GM20000 (cell line): ENCODE results near the gene NPSR1.

Experiments used
- DNase-seq: peaks from one replicate; pipeline ENCODE4 v3.0.0; 2012; ENCODE audit warnings: low spot score
- TF ChIP-seq, protein P1 (sequence below): IDR thresholded peaks from 2 replicates; pipeline ENCODE4 v1.5.1; 2012; ENCODE audit warnings: mild to moderate bottlenecking, control low read depth; ENCODE audit errors: extremely low read depth, missing control alignments

The NPSR1 gene

GRCh38 chr7:34735526-34735925 lies 77.5 kb downstream of the NPSR1 start:
- TF ChIP-seq, protein P1, sequence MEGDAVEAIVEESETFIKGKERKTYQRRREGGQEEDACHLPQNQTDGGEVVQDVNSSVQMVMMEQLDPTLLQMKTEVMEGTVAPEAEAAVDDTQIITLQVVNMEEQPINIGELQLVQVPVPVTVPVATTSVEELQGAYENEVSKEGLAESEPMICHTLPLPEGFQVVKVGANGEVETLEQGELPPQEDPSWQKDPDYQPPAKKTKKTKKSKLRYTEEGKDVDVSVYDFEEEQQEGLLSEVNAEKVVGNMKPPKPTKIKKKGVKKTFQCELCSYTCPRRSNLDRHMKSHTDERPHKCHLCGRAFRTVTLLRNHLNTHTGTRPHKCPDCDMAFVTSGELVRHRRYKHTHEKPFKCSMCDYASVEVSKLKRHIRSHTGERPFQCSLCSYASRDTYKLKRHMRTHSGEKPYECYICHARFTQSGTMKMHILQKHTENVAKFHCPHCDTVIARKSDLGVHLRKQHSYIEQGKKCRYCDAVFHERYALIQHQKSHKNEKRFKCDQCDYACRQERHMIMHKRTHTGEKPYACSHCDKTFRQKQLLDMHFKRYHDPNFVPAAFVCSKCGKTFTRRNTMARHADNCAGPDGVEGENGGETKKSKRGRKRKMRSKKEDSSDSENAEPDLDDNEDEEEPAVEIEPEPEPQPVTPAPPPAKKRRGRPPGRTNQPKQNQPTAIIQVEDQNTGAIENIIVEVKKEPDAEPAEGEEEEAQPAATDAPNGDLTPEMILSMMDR, result no peak
- DNase-seq, result no peak

- TF ChIP-seq, protein P1, result no peak
- no peak for DNase-seq
Measured at GRCh38 chr7:34739651-34740300, 81.8 kb downstream of the NPSR1 start.

GRCh38 chr7:34740840-34741239 lies 82.8 kb downstream of the NPSR1 start:
- DNase-seq, result no peak
- TF ChIP-seq, protein P1, result no peak

DNA sequence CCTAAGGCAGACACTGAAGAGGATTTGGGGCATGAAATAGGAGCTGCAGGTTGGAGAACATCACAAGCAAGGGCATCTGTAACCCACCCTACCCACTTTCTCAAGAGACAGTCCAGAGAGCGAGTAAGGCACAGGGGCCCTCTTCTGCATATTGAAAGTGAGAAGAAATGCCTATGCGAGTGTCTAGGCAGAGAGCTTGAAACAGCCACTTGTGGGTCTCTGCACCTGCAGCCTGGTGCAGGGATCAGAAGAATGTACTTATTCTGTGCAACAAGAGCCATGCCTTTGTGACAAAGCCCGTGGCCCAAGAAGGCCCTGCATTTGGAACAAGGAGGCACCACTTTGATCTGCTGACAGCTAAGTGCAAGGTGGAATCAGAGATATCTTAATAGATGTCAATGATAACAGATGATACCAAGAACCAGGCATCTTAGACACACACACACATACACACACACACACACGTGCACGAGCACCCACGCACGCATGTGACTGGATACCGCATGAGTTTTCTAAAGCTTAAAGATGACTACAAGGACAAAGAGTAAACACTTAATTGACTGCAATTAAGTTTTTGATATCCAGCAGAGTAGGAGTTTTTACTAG lies 89.3 kb downstream of the NPSR1 start:
- TF ChIP-seq, protein P1, result no peak

DNA sequence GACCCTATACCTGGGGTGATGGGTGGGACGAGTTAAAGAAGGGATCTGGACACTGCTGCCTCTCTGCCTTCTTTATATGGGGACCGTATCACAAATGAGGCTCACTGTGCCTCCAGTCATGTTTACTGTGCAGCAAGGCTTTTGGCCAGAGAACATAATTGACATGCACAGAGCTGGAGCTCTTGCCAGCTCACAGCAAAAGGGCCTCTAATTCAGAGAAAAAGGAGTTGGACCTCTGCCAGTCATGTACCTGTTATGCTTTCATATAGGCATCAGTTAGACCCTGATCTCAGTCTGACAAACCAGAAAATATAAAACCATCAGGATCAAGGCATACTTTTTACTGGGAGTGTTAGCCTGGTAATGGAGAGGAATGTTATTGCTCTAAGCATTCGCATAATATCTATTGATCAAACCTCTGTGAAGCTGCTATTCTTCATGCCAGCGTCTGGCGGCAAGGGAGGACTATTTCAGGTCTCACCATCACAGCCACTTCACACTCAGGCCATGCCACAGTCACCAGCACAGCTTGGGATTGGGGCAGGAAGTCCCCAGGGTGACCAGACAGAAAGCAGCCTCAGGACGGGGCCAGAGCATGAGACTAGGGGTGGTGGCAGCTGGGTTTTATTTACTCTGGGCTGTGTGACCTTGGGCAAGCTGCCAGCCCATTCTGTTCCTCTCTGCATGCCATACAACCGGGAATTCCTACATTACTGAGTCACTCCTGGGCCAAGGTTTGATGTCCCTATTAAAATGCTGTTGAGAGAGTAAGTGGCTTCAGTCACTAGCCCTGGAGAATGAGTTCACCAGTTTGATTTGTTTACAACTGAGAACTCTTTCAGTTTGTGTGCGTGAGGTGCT lies 90.1 kb downstream of the NPSR1 start:
- TF ChIP-seq, protein P1, result no peak
- no peak for DNase-seq

More for the DNA sequence above, 89.3 kb downstream of the NPSR1 start:
- no peak for DNase-seq

- no peak for DNase-seq
- TF ChIP-seq, protein P1, result no peak
Measured at GRCh38 chr7:34748728-34749089, 90.7 kb downstream of the NPSR1 start.

DNA sequence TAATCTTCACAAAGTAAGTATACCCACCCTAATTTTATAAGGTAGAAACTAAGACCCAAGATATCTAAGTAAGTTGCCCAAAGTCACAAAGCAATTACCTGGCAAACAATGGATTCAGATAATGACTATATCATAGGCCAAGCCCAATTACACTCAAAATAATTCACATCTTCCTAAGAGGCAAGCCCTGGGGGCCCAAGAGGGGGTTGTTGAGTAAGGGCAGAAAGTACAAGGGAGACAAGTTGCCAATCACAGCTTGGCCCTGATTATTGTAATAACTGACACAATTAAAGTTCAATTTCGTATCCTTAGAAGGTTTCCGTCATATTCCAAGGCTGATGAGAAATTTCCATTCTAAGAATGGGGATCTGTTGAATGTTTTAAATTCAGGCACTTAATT lies 91.4 kb downstream of the NPSR1 start:
- DNase-seq, result no peak
- TF ChIP-seq, protein P1, result no peak
